SU-DHL-6 (cell line): Measurements from ENCODE around the gene CD1C.
"Not testable (repeated sequence)": the region's sequence is repeated elsewhere in the genome, so short reads cannot be mapped to it uniquely, and the experiment has no call there.

ENCODE experiments used
- H2AFZ ChIP-seq: fragments of 200-600 bp; sonication (generic); 2 replicates; pipeline ENCODE4 v1.6.1; 2014; ENCODE audit warnings: low read depth, mild to moderate bottlenecking, moderate library complexity, mixed read lengths, antibody characterized with exemption, low read length; ENCODE audit not compliant: severe bottlenecking
- H3F3A ChIP-seq: fragments of 200-600 bp; shearing (Covaris generic); 2 replicates; pipeline ENCODE4 v1.6.0; 2016; ENCODE audit warnings: antibody characterized with exemption, mild to moderate bottlenecking; ENCODE audit not compliant: insufficient read depth
- H3K27ac ChIP-seq: fragments of 200-600 bp; sonication (generic); 2 replicates; pipeline ENCODE4 v1.5.1; 2016; ENCODE audit warnings: low read depth, mild to moderate bottlenecking, low read length, moderate library complexity, mixed read lengths
- H3K27me3 ChIP-seq: fragments of 200-600 bp; sonication (generic), shearing (Covaris generic); 2 replicates; pipeline ENCODE4 v1.6.0; 2014; ENCODE audit warnings: mild to moderate bottlenecking, low read length
- H3K36me3 ChIP-seq: fragments of 200-600 bp; sonication (generic); 2 replicates; pipeline ENCODE4 v1.6.1; 2014; ENCODE audit warnings: mild to moderate bottlenecking, low read length, mixed read lengths
- H3K4me2 ChIP-seq: fragments of 300-600, 200-600 bp; shearing (Covaris generic), sonication (generic); 2 replicates; pipeline ENCODE4 v1.6.0; 2014; ENCODE audit warnings: low read length, low read depth, mild to moderate bottlenecking; ENCODE audit not compliant: poor library complexity, severe bottlenecking
- H3K4me3 ChIP-seq: fragments of 200-600 bp; sonication (generic); 2 replicates; pipeline ENCODE4 v1.5.1; 2014; ENCODE audit warnings: antibody characterized with exemption, low read length, mild to moderate bottlenecking, mixed read lengths; ENCODE audit not compliant: insufficient read depth, poor library complexity, severe bottlenecking
- H3K79me2 ChIP-seq: fragments of 200-600 bp; sonication (generic); 2 replicates; pipeline ENCODE4 v1.6.1; 2014; ENCODE audit warnings: mild to moderate bottlenecking, low read length, moderate library complexity; ENCODE audit not compliant: insufficient read depth
- H3K9ac ChIP-seq: fragments of 200-600 bp; sonication (generic); 2 replicates; pipeline ENCODE4 v1.7.0; 2014; ENCODE audit warnings: mild to moderate bottlenecking, low read length
- H3K9me2 ChIP-seq: fragments of 200-600 bp; sonication (generic); replicated peaks from 2 replicates; pipeline ENCODE4 v1.6.1; 2014; ENCODE audit warnings: low read length; ENCODE audit not compliant: insufficient read depth
- H3K9me3 ChIP-seq: fragments of 200-600 bp; sonication (generic); 2 replicates; pipeline ENCODE4 v1.6.1; 2014; ENCODE audit warnings: low read length, mixed read lengths; ENCODE audit not compliant: insufficient read depth
- H4K20me1 ChIP-seq: fragments of 200-600 bp; sonication (generic); 2 replicates; pipeline ENCODE4 v1.6.1; 2014; ENCODE audit warnings: low read depth, mild to moderate bottlenecking, antibody characterized with exemption, low read length, moderate library complexity, mixed read lengths
- CTCF ChIP-seq: fragments of 200-600 bp; sonication (generic); IDR thresholded peaks from one replicate; pipeline ENCODE4 v1.5.1; 2017; ENCODE audit warnings: antibody characterized with exemption, mild to moderate bottlenecking, low read length, moderate library complexity; ENCODE audit not compliant: insufficient read depth, poor library complexity, severe bottlenecking
- EZH2phosphoT487 ChIP-seq: fragments of 200-600 bp; sonication (generic), shearing (Covaris generic); conservative IDR thresholded peaks from 2 replicates; pipeline ENCODE4 v1.6.1; 2018; ENCODE audit warnings: mild to moderate bottlenecking, antibody characterized with exemption, low read length, moderate library complexity, mixed read lengths

CD1C gene

GRCh38 chr1:158255656-158256055, 34.1 kb upstream of the CD1C start:
- H3F3A ChIP-seq, result no peaks in the 10 kb centered on the region
- no peaks in the 10 kb centered on the region for H3K9me3 ChIP-seq
- H3K27me3 ChIP-seq, result no peaks in the 10 kb centered on the region
- H3K79me2 ChIP-seq, result no peaks in the 10 kb centered on the region
- H3K4me3 ChIP-seq, result no peak overlapping the region
- no peak overlapping the region for H3K27ac ChIP-seq
- no peak overlapping the region for H2AFZ ChIP-seq
- H3K9ac ChIP-seq, result no peak overlapping the region
- no peaks in the 10 kb centered on the region for H3K9me2 ChIP-seq
- H3K36me3 ChIP-seq, result no peaks in the 10 kb centered on the region
- H4K20me1 ChIP-seq, result no peaks in the 10 kb centered on the region
- TF ChIP-seq EZH2phosphoT487, result no peak
- no peak for TF ChIP-seq CTCF
- H3K4me2 ChIP-seq, result no peak overlapping the region

DNA sequence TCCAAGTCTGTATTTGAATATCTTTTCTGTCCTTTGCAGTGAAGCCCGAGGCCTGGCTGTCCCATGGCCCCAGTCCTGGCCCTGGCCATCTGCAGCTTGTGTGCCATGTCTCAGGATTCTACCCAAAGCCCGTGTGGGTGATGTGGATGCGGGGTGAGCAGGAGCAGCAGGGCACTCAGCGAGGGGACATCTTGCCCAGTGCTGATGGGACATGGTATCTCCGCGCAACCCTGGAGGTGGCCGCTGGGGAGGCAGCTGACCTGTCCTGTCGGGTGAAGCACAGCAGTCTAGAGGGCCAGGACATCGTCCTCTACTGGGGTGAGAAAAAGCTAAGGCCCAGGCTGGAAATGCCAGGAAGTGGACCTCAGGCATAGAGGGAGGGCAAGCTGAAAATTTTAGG, 33.0 kb upstream of the CD1C start:
- not testable (repeated sequence) for H3F3A ChIP-seq, H2AFZ ChIP-seq, H3K4me3 ChIP-seq, H3K9me2 ChIP-seq, H3K27me3 ChIP-seq, H3K79me2 ChIP-seq, H3K9me3 ChIP-seq, H4K20me1 ChIP-seq, H3K36me3 ChIP-seq, H3K9ac ChIP-seq, H3K27ac ChIP-seq, H3K4me2 ChIP-seq

DNA sequence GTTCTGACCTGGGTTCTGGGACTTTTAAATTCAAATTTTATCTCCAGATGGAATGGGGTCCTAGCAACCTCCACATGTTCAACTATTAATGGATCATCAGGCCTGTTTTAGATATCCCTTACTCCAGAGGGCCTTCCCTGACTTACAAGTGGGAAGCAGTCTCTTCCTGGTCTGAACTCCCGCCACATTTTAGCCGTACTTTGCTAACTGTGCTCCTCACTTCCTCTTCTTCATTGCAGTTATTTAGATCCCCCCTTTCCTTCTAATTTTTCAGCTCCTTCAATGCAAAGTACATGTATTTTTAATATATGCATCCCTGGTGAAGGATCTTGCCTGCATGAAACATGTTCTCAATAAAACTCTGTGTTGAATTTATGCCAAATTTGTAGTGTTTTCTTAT, 31.8 kb upstream of the CD1C start:
- Histone ChIP-seq H3K79me2 (no peaks in the 10 kb centered on the region), H3K27me3 (no peaks in the 10 kb centered on the region), H3K4me3 (no peak overlapping the region), H3F3A (no peaks in the 10 kb centered on the region), H3K9me3 (no peaks in the 10 kb centered on the region), H3K4me2 (no peak overlapping the region), H3K36me3 (no peaks in the 10 kb centered on the region), H2AFZ (no peak overlapping the region), H3K27ac (no peak overlapping the region), H3K9me2 (no peaks in the 10 kb centered on the region), H3K9ac (no peak overlapping the region), H4K20me1 (no peaks in the 10 kb centered on the region)
- TF ChIP-seq CTCF (no peak), EZH2phosphoT487 (no peak)

- H3K9me2 ChIP-seq, result no peaks in the 10 kb centered on the region
- H3F3A ChIP-seq, result no peaks in the 10 kb centered on the region
- no peak overlapping the region for H3K27ac ChIP-seq
- H3K9ac ChIP-seq, result no peak overlapping the region
- H2AFZ ChIP-seq, result no peak overlapping the region
- no peaks in the 10 kb centered on the region for H4K20me1 ChIP-seq
- H3K4me2 ChIP-seq, result no peak overlapping the region
- H3K36me3 ChIP-seq, result no peaks in the 10 kb centered on the region
- H3K4me3 ChIP-seq, result no peak overlapping the region
- TF ChIP-seq CTCF (no peak), EZH2phosphoT487 (no peak)
- H3K9me3 ChIP-seq, result no peaks in the 10 kb centered on the region
- H3K79me2 ChIP-seq, result no peaks in the 10 kb centered on the region
- H3K27me3 ChIP-seq, result no peaks in the 10 kb centered on the region
Observed at GRCh38 chr1:158259117-158259516, 30.6 kb upstream of the CD1C start.
